BE2C (cell line): Measurements from ENCODE around the gene PTGR1.
"Not testable (repeated sequence)": the region's sequence is repeated elsewhere in the genome, so short reads cannot be mapped to it uniquely, and the experiment has no call there.

Source experiments
- DNase-seq: peaks from one replicate; pipeline ENCODE4 v3.0.0-alpha.2; 2020
- H3K27me3 ChIP-seq: fragments of 250-450 bp; sonication (Bioruptor Pico); 2 replicates; pipeline ENCODE4 v1.5.1; 2020; ENCODE audit warnings: mild to moderate bottlenecking
- H3K36me3 ChIP-seq: fragments of 250-450 bp; sonication (Bioruptor Pico); 2 replicates; pipeline ENCODE4 v1.5.1; 2020; ENCODE audit warnings: mild to moderate bottlenecking
- H3K4me1 ChIP-seq: fragments of 250-450 bp; sonication (Bioruptor Pico); 2 replicates; pipeline ENCODE4 v1.5.1; 2020
- H3K4me3 ChIP-seq: 2 replicates; pipeline ENCODE4 v1.5.1; 2011; ENCODE audit warnings: low read depth, low read length
- H3K9me3 ChIP-seq: fragments of 250-450 bp; sonication (Bioruptor Pico); 2 replicates; pipeline ENCODE4 v1.5.1; 2020
- CTCF ChIP-seq: IDR thresholded peaks from 2 replicates; pipeline ENCODE4 v1.5.1; 2012; ENCODE audit warnings: mild to moderate bottlenecking, low read depth, low read length

The PTGR1 gene

GRCh38 chr9:111630964-111631213 lies 31.4 kb upstream of the PTGR1 start:
- Histone ChIP-seq H3K27me3 (no peaks in the 10 kb centered on the region), H3K36me3 (no peaks in the 10 kb centered on the region), H3K4me3 (peak overlapping the region; percentile 69), H3K4me1 (no peaks in the 10 kb centered on the region), H3K9me3 (no peaks in the 10 kb centered on the region)
- no peak for TF ChIP-seq CTCF
- no peak for DNase-seq

GRCh38 chr9:111630182-111630963 lies 30.9 kb upstream of the PTGR1 start:
- DNase-seq, result no peak
- Histone ChIP-seq H3K36me3 (no peaks in the 10 kb centered on the region), H3K9me3 (no peaks in the 10 kb centered on the region), H3K4me1 (no peaks in the 10 kb centered on the region), H3K27me3 (no peaks in the 10 kb centered on the region), H3K4me3 (peak overlapping the region; percentile 69)
- TF ChIP-seq CTCF, result no peak

- no peaks in the 10 kb centered on the region for H3K9me3 ChIP-seq
- H3K4me3 ChIP-seq, result no peak overlapping the region
- H3K36me3 ChIP-seq, result no peaks in the 10 kb centered on the region
- H3K4me1 ChIP-seq, result no peaks in the 10 kb centered on the region
- H3K27me3 ChIP-seq, result no peaks in the 10 kb centered on the region
- TF ChIP-seq CTCF, result no peak
- no peak for DNase-seq
Observed at GRCh38 chr9:111628411-111628810, 29.0 kb upstream of the PTGR1 start.

- Histone ChIP-seq H3K27me3 (no peaks in the 10 kb centered on the region), H3K9me3 (no peaks in the 10 kb centered on the region), H3K4me3 (no peak overlapping the region), H3K4me1 (no peaks in the 10 kb centered on the region), H3K36me3 (no peaks in the 10 kb centered on the region)
- TF ChIP-seq CTCF, result no peak
- no peak for DNase-seq
Observed at GRCh38 chr9:111627260-111627963, 28.0 kb upstream of the PTGR1 start.

- H3K27me3 ChIP-seq, result no peaks in the 10 kb centered on the region
- no peaks in the 10 kb centered on the region for H3K4me1 ChIP-seq
- H3K9me3 ChIP-seq, result no peaks in the 10 kb centered on the region
- H3K4me3 ChIP-seq, result no peak overlapping the region
- no peak for DNase-seq
- TF ChIP-seq CTCF, result no peak
- no peaks in the 10 kb centered on the region for H3K36me3 ChIP-seq
Observed at GRCh38 chr9:111622626-111623025, 23.2 kb upstream of the PTGR1 start.

- no peaks in the 10 kb centered on the region for H3K9me3 ChIP-seq
- H3K4me3 ChIP-seq, result no peak overlapping the region
- no peaks in the 10 kb centered on the region for H3K36me3 ChIP-seq
- peak; percentile 100 for TF ChIP-seq CTCF
- H3K4me1 ChIP-seq, result no peaks in the 10 kb centered on the region
- H3K27me3 ChIP-seq, result no peaks in the 10 kb centered on the region
- DNase-seq, result peak; percentile 52
Observed at GRCh38 chr9:111621895-111622480, 22.5 kb upstream of the PTGR1 start.

GRCh38 chr9:111617349-111617748 lies 17.9 kb upstream of the PTGR1 start:
- not testable (repeated sequence) for H3K4me3 ChIP-seq, H3K36me3 ChIP-seq, DNase-seq, H3K9me3 ChIP-seq, H3K4me1 ChIP-seq, H3K27me3 ChIP-seq
